GM10847 (cell line): ENCODE data around the gene CCS.

ENCODE experiments used
- POLR2A ChIP-seq: IDR thresholded peaks from 2 replicates; pipeline ENCODE4 v1.6.1; 2011; ENCODE audit not compliant: insufficient read length; ENCODE audit errors: extremely low read depth

CCS gene

GRCh38 chr11:66607126-66607834 lies 14.3 kb downstream of the CCS start:
- no peak for TF ChIP-seq POLR2A

GRCh38 chr11:66609721-66610617 lies 17.0 kb downstream of the CCS start:
- no peak for TF ChIP-seq POLR2A

GRCh38 chr11:66612458-66612857 lies 19.5 kb downstream of the CCS start:
- TF ChIP-seq POLR2A = no peak

- TF ChIP-seq POLR2A = no peak
Measured at GRCh38 chr11:66614073-66614472, 21.1 kb downstream of the CCS start.

- peak; percentile 98 for TF ChIP-seq POLR2A
Measured at GRCh38 chr11:66616379-66617154, 23.6 kb downstream of the CCS start, which contains the start of gene RBM14. TSS of gene RBM14 (plus strand) at chr11:66616630. CDS start at chr11:66616721, 91 bp downstream.

GRCh38 chr11:66617155-66617834 lies 24.3 kb downstream of the CCS start:
- no peak for TF ChIP-seq POLR2A

- TF ChIP-seq POLR2A = no peak
Measured at GRCh38 chr11:66619080-66619554, 26.1 kb downstream of the CCS start.

- TF ChIP-seq POLR2A = no peak
Measured at GRCh38 chr11:66624450-66624849, 31.5 kb downstream of the CCS start.

GRCh38 chr11:66625041-66625751 lies 32.2 kb downstream of the CCS start:
- no peak for TF ChIP-seq POLR2A

- no peak for TF ChIP-seq POLR2A
Measured at GRCh38 chr11:66625752-66626149, 32.8 kb downstream of the CCS start.

GRCh38 chr11:66626382-66626781 lies 33.4 kb downstream of the CCS start:
- TF ChIP-seq POLR2A = no peak

GRCh38 chr11:66626926-66627325 lies 33.9 kb downstream of the CCS start:
- no peak for TF ChIP-seq POLR2A

- TF ChIP-seq POLR2A = no peak
Measured at GRCh38 chr11:66628061-66628603, 35.1 kb downstream of the CCS start.

GRCh38 chr11:66629356-66629755 lies 36.4 kb downstream of the CCS start:
- no peak for TF ChIP-seq POLR2A
